ENCODE results near the gene SLC2A11.
A peak's percentile ranks its signal among the peaks of the same experiment; 100 is the strongest.
"Not testable (repeated sequence)": the region's sequence is repeated elsewhere in the genome, so short reads cannot be mapped to it uniquely, and the experiment has no call there.

Gene SLC2A11

GRCh38 chr22:23864499-23865154 is 7.0 kb downstream of the SLC2A11 start:
- not testable (repeated sequence) for H3K4me2 ChIP-seq (ENCODE audit: insufficient read depth, low read length, poor library complexity, severe bottlenecking); H3K27ac ChIP-seq (replicated peaks; ENCODE audit: low read length); H3K4ac ChIP-seq (ENCODE audit: low read length); H4K91ac ChIP-seq (ENCODE audit: low read depth, low read length, poor library complexity); H4K8ac ChIP-seq (ENCODE audit: low read depth, low read length); H2BK5ac ChIP-seq (ENCODE audit: low read length); H3K4me3 ChIP-seq (ENCODE audit: low read length in 2 of 2); DNase-seq (ENCODE audit: low spot score); H2BK15ac ChIP-seq (ENCODE audit: low read length); H3K79me1 ChIP-seq (ENCODE audit: low read depth, low read length); H3K27me3 ChIP-seq (ENCODE audit: control insufficient read depth in 3 of 3, insufficient read depth in 3 of 3, low read depth in 1 of 3, low read length in 3 of 3); H3K14ac ChIP-seq (ENCODE audit: low read length); H3K18ac ChIP-seq (ENCODE audit: low read length); H3K23ac ChIP-seq (ENCODE audit: low read depth, low read length, poor library complexity); H2BK120ac ChIP-seq (ENCODE audit: low read depth, low read length); H3K9ac ChIP-seq (ENCODE audit: low read depth, low read length, poor library complexity); H2BK12ac ChIP-seq (ENCODE audit: low read length); H2AK5ac ChIP-seq (ENCODE audit: low read depth, low read length); H3K9me3 ChIP-seq (replicated peaks in 1 of 2; ENCODE audit: control insufficient read depth in 2 of 2, insufficient read depth in 1 of 2, low read depth in 1 of 2, low read length in 2 of 2); H2AFZ ChIP-seq (ENCODE audit: low read length); H3K4me1 ChIP-seq (ENCODE audit: control insufficient read depth in 2 of 2, insufficient read depth in 1 of 2, low read depth in 1 of 2, low read length in 2 of 2)
- peaks cover 4 to 48% of the 10 kb centered on the region in 2 donors for H3K36me3 ChIP-seq (replicated peaks in 1 of 2; ENCODE audit: control insufficient read depth in 2 of 2, insufficient read depth in 2 of 2, low read length in 2 of 2)
- WGBS, 2 donors (ENCODE audit: extremely low coverage in 2 of 2, insufficient read length in 2 of 2, insufficient replicate concordance in 1 of 2), result no CpG with 5 or more reads among the region's 11 CpGs

DNA sequence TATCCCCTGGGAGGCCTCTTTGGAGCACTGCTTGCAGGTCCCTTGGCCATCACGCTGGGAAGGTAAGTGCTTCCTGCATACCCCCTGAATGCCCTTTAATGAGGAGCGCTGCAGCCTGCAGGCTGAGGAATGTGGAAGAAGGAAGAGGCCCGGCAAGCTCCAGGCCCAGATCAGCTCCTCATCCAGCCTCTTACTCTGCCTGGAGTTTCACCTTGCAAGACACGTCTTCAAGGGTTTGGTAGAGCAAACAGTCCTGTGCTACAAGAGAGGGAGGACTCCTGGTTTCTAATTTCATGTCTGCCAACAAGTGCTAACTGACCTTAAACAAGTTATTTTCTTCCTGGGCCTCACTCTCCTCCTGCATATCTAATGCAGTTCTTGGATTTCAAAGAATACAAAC is 10.9 kb downstream of the SLC2A11 start:
- Histone ChIP-seq H3K9me3 (replicated peaks in 1 of 2; ENCODE audit: control insufficient read depth in 2 of 2, insufficient read depth in 1 of 2, low read depth in 1 of 2, low read length in 2 of 2) (peaks cover 2 to 4% of the 10 kb centered on the region in 2 donors), H2AK5ac (ENCODE audit: low read depth, low read length) (no peak overlapping the region), H3K79me1 (ENCODE audit: low read depth, low read length) (no peaks in the 10 kb centered on the region), H2BK120ac (ENCODE audit: low read depth, low read length) (no peak overlapping the region), H3K14ac (ENCODE audit: low read length) (no peak overlapping the region), H2BK12ac (ENCODE audit: low read length) (no peak overlapping the region), H3K9ac (ENCODE audit: low read depth, low read length, poor library complexity) (no peak overlapping the region), H3K18ac (ENCODE audit: low read length) (no peak overlapping the region), H3K4ac (ENCODE audit: low read length) (no peak overlapping the region), H3K4me1 (ENCODE audit: control insufficient read depth in 2 of 2, insufficient read depth in 1 of 2, low read depth in 1 of 2, low read length in 2 of 2) (no peaks in the 10 kb centered on the region), H2AFZ (ENCODE audit: low read length) (no peak overlapping the region), H3K4me3 (ENCODE audit: low read length in 2 of 2) (peak overlapping the region in 1 of 2 donors; percentile 14), H2BK5ac (ENCODE audit: low read length) (no peak overlapping the region), H4K91ac (ENCODE audit: low read depth, low read length, poor library complexity) (no peak overlapping the region), H2BK15ac (ENCODE audit: low read length) (no peak overlapping the region), H3K36me3 (replicated peaks in 1 of 2; ENCODE audit: control insufficient read depth in 2 of 2, insufficient read depth in 2 of 2, low read length in 2 of 2) (peaks cover 5 to 60% of the 10 kb centered on the region in 2 donors), H4K8ac (ENCODE audit: low read depth, low read length) (no peak overlapping the region), H3K23ac (ENCODE audit: low read depth, low read length, poor library complexity) (no peak overlapping the region), H3K27ac (replicated peaks; ENCODE audit: low read length) (no peak overlapping the region), H3K4me2 (ENCODE audit: insufficient read depth, low read length, poor library complexity, severe bottlenecking) (no peak overlapping the region), H3K27me3 (ENCODE audit: control insufficient read depth in 3 of 3, insufficient read depth in 3 of 3, low read depth in 1 of 3, low read length in 3 of 3) (no peaks in the 10 kb centered on the region)
- DNase-seq (ENCODE audit: low spot score), result no peak
- no CpG with 5 or more reads among the region's 4 CpGs for WGBS, 2 donors (ENCODE audit: extremely low coverage in 2 of 2, insufficient read length in 2 of 2, insufficient replicate concordance in 1 of 2)

DNA sequence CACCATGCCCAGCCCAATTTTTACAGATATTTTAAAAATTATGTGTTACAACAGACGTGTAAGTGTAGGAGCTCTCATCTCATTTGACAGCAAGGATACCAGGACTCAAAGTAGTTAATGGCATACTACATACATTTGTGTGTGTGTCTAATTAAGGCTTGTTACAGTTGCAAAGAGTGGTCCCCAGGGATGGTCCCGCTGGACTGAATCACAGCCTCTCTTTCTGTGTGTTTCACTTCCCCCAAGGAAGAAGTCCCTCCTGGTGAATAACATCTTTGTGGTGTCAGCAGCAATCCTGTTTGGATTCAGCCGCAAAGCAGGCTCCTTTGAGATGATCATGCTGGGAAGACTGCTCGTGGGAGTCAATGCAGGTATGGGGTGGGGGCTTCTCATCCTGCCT is 17.2 kb downstream of the SLC2A11 start:
- no peaks in the 10 kb centered on the region for H3K9me3 ChIP-seq (replicated peaks in 1 of 2; ENCODE audit: control insufficient read depth in 2 of 2, insufficient read depth in 1 of 2, low read depth in 1 of 2, low read length in 2 of 2)
- no peak overlapping the region for H3K9ac ChIP-seq (ENCODE audit: low read depth, low read length, poor library complexity)
- no peak overlapping the region for H4K91ac ChIP-seq (ENCODE audit: low read depth, low read length, poor library complexity)
- no peak overlapping the region for H2BK120ac ChIP-seq (ENCODE audit: low read depth, low read length)
- H2AK5ac ChIP-seq (ENCODE audit: low read depth, low read length), result no peak overlapping the region
- DNase-seq (ENCODE audit: low spot score), result no peak
- H3K79me1 ChIP-seq (ENCODE audit: low read depth, low read length), result no peaks in the 10 kb centered on the region
- H4K8ac ChIP-seq (ENCODE audit: low read depth, low read length), result no peak overlapping the region
- peaks cover 0 to 71% of the 10 kb centered on the region in 2 donors for H3K36me3 ChIP-seq (replicated peaks in 1 of 2; ENCODE audit: control insufficient read depth in 2 of 2, insufficient read depth in 2 of 2, low read length in 2 of 2)
- no peak overlapping the region for H3K18ac ChIP-seq (ENCODE audit: low read length)
- H3K14ac ChIP-seq (ENCODE audit: low read length), result no peak overlapping the region
- H3K23ac ChIP-seq (ENCODE audit: low read depth, low read length, poor library complexity), result no peak overlapping the region
- H3K4me1 ChIP-seq (ENCODE audit: control insufficient read depth in 2 of 2, insufficient read depth in 1 of 2, low read depth in 1 of 2, low read length in 2 of 2), result peaks cover 0 to 6% of the 10 kb centered on the region in 2 donors
- no peak overlapping the region for H3K27ac ChIP-seq (replicated peaks; ENCODE audit: low read length)
- H2AFZ ChIP-seq (ENCODE audit: low read length), result no peak overlapping the region
- H3K27me3 ChIP-seq (ENCODE audit: control insufficient read depth in 3 of 3, insufficient read depth in 3 of 3, low read depth in 1 of 3, low read length in 3 of 3), result no peaks in the 10 kb centered on the region
- H3K4ac ChIP-seq (ENCODE audit: low read length), result no peak overlapping the region
- no peak overlapping the region for H2BK5ac ChIP-seq (ENCODE audit: low read length)
- no peak overlapping the region for H3K4me3 ChIP-seq (ENCODE audit: low read length in 2 of 2)
- no peak overlapping the region for H2BK12ac ChIP-seq (ENCODE audit: low read length)
- no peak overlapping the region for H3K4me2 ChIP-seq (ENCODE audit: insufficient read depth, low read length, poor library complexity, severe bottlenecking)
- no CpG with 5 or more reads among the region's 4 CpGs for WGBS, 2 donors (ENCODE audit: extremely low coverage in 2 of 2, insufficient read length in 2 of 2, insufficient replicate concordance in 1 of 2)
- H2BK15ac ChIP-seq (ENCODE audit: low read length), result no peak overlapping the region

GRCh38 chr22:23875801-23876200 is 18.1 kb downstream of the SLC2A11 start:
- Histone ChIP-seq H3K36me3 (replicated peaks in 1 of 2; ENCODE audit: control insufficient read depth in 2 of 2, insufficient read depth in 2 of 2, low read length in 2 of 2) (peaks cover 0 to 69% of the 10 kb centered on the region in 2 donors), H2BK5ac (ENCODE audit: low read length) (no peak overlapping the region), H3K4me2 (ENCODE audit: insufficient read depth, low read length, poor library complexity, severe bottlenecking) (no peak overlapping the region), H4K8ac (ENCODE audit: low read depth, low read length) (no peak overlapping the region), H3K4ac (ENCODE audit: low read length) (no peak overlapping the region), H3K27me3 (ENCODE audit: control insufficient read depth in 3 of 3, insufficient read depth in 3 of 3, low read depth in 1 of 3, low read length in 3 of 3) (no peaks in the 10 kb centered on the region), H2BK15ac (ENCODE audit: low read length) (no peak overlapping the region), H2BK12ac (ENCODE audit: low read length) (no peak overlapping the region), H3K4me1 (ENCODE audit: control insufficient read depth in 2 of 2, insufficient read depth in 1 of 2, low read depth in 1 of 2, low read length in 2 of 2) (peaks cover 0 to 6% of the 10 kb centered on the region in 2 donors), H2AK5ac (ENCODE audit: low read depth, low read length) (no peak overlapping the region), H3K23ac (ENCODE audit: low read depth, low read length, poor library complexity) (no peak overlapping the region), H3K9me3 (replicated peaks in 1 of 2; ENCODE audit: control insufficient read depth in 2 of 2, insufficient read depth in 1 of 2, low read depth in 1 of 2, low read length in 2 of 2) (no peaks in the 10 kb centered on the region), H3K4me3 (ENCODE audit: low read length in 2 of 2) (no peak overlapping the region), H3K18ac (ENCODE audit: low read length) (no peak overlapping the region), H3K79me1 (ENCODE audit: low read depth, low read length) (no peaks in the 10 kb centered on the region), H3K9ac (ENCODE audit: low read depth, low read length, poor library complexity) (no peak overlapping the region), H3K14ac (ENCODE audit: low read length) (no peak overlapping the region), H4K91ac (ENCODE audit: low read depth, low read length, poor library complexity) (no peak overlapping the region), H2AFZ (ENCODE audit: low read length) (no peak overlapping the region), H3K27ac (replicated peaks; ENCODE audit: low read length) (no peak overlapping the region), H2BK120ac (ENCODE audit: low read depth, low read length) (no peak overlapping the region)
- no CpG with 5 or more reads among the region's 2 CpGs for WGBS, 2 donors (ENCODE audit: extremely low coverage in 2 of 2, insufficient read length in 2 of 2, insufficient replicate concordance in 1 of 2)
- no peak for DNase-seq (ENCODE audit: low spot score)

Measured in neuronal stem cell (in vitro differentiated cells).